Heart left ventricle (tissue), 13 donors: Measurements from ENCODE around the gene CD34.

Experiments
- CTCF ChIP-seq, 12 donors: fragments of 200-600 bp; sonication (generic) in 4 of 12; IDR thresholded peaks; one replicate each; pipeline versions ENCODE4 v1.5.0 to v1.8.0; 2018 to 2022; ENCODE audit warnings: antibody characterized with exemption in 12 of 12, mild to moderate bottlenecking in 5 of 12
- POLR2A ChIP-seq, 2 donors: fragments of 450-650 bp; IDR thresholded peaks; one replicate each; pipeline ENCODE4 v1.6.1; 2017; ENCODE audit warnings: antibody characterized with exemption in 2 of 2, mild to moderate bottlenecking in 2 of 2, moderate library complexity in 2 of 2
- donor health status: ischemic (EF 13 %, LVEDD 7.1; RV severe dilation, severe dysfunction).
- donor health status: DM: no; HTN: yes; CAD: no.
- donor health status: DM: no; HTN: no; CAD: no.
- donor health status: ischemic (EF 25% LVEDD 6.9; RV normal size, moderate dysfunction).
- donor health status: ischemic (EF 25% LVEDD 5.7; RV mildly dilated, moderate dysfunction).
- donor health status: ischemic (EF 35%, LVEDD 5.7; RV mildly dilated, moderate dysfunction).
- donor health status: nonischemic (EF 11% LVEDD 7.7; RV severe dilation, severe dysfunction).
- donor health status: DM: yes; HTN: yes; CAD: no.
- donor health status: PGD.
- donor health status: ischemic (EF 29% LVEDD 5.4; RV normal size, mild dysfunction).
- donor health status: nonischemic (EF 23%, LVEDD 6.1; RV moderate dilation, normal function).

GRCh38 chr1:207909687-207910086, 1.2 kb downstream of the CD34 start:
- TF ChIP-seq POLR2A (IDR thresholded peaks at IDR 0.05) (no peak), CTCF (IDR thresholded peaks at IDR 0.05) (no peak)
